Epidermal melanocyte (primary cell): ENCODE measurements around the gene BCAS1.
"Not testable (repeated sequence)": the region's sequence is repeated elsewhere in the genome, so short reads cannot be mapped to it uniquely, and the experiment has no call there.

ENCODE experiments used
- DNase-seq: peaks from one replicate; pipeline ENCODE4 v3.0.0; 2011; ENCODE audit warnings: low spot score; ENCODE audit not compliant: insufficient read length

Gene BCAS1

GRCh38 chr20:54020868-54021267 lies 49.5 kb downstream of the BCAS1 start:
- no peak for DNase-seq

GRCh38 chr20:54020348-54020747 lies 50.0 kb downstream of the BCAS1 start:
- no peak for DNase-seq

GRCh38 chr20:54019585-54019984 lies 50.8 kb downstream of the BCAS1 start:
- DNase-seq, result no peak

- no peak for DNase-seq
These were observed 51.3 kb downstream of the BCAS1 start for GRCh38 chr20:54019127-54019526.

DNA sequence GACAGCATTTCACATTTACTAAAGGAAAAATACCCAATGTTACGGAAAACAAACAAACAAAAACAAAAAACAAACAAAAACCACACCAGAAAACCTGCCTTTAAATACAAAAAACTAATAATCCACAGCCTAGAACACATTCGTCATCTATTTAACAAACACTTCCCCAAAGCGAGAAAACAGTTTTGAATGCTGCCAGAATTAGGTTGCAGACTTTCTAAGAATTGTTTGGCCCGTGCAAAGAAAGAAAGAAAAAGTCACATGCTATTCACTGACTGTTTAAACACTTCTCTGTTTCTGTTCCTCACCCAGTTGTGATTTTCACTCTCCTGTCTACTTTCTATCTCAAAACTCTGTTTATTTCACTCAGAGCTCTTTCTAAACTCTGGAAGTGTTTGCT lies 52.5 kb downstream of the BCAS1 start:
- DNase-seq, result no peak

DNA sequence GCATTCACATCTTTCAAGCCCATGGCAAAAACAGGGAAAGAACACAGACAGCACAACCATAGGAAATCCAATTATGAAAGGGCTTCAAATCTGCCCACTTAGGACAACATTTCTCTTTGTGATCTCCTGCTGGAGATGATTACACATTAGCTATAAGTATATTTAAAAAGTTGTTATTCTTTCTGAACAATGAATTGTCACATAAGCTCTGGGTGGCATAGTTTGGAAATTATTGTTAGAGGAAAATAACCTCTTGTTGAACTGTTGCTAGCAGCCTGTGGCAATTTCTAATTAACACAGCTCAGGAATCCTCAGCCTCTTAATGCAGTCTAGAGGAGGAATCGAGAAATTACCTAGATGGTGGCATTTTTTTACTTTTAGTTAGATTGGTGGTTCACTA lies 54.9 kb downstream of the BCAS1 start:
- DNase-seq, result no peak

DNA sequence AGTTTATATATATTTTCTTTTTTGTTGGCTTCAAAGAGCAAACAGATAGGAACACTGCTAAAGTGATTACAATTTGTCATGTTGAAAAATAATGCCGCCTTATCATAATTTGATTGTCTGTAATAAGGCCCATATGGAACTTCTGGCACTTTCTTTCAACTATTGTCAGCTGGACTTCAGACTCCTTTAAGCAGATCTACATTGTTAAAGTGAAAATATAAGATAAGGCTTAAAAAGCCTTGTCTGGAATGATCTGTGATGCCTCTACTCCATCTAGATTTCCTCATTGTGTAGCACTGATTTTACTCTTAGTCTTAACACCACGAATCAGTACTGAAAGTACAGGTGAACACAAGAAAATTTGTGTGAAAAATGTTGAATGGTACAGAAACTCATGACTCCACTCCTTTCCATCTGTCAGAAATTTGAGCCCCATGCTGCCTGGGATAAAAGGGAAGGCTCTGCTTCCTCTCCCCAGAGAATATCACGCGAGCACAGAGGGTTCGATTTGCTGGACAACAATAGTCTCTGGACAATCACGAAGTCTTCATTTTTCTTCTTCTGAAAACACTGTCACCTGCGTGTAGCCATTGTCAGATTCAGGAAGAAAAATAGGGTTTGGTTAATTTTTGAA lies 56.0 kb downstream of the BCAS1 start:
- no peak for DNase-seq

- no peak for DNase-seq
These were observed 56.9 kb downstream of the BCAS1 start for GRCh38 chr20:54013471-54013870.

DNA sequence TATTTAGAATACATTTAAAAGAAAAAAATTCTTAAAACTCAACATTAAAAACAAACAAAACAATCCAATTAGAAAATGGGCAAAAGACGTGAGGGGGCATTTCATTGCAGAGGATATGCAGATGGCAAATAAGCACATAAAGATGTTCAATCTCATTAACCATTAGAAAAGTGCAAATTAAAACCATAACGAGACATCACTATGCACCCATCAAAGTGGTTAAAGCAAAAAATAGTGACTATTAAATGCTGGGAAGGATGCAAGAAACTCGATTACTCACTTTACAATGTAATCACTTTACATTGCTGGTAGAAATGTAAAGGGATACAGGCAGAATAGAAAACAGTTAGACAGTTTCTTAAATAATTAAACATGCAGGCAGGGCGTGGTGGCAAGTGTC lies 59.0 kb downstream of the BCAS1 start:
- DNase-seq, result no peak

GRCh38 chr20:54006216-54006615 lies 64.2 kb downstream of the BCAS1 start:
- not testable (repeated sequence) for DNase-seq

- no peak for DNase-seq
These were observed 64.9 kb downstream of the BCAS1 start for GRCh38 chr20:54005524-54005923.

DNA sequence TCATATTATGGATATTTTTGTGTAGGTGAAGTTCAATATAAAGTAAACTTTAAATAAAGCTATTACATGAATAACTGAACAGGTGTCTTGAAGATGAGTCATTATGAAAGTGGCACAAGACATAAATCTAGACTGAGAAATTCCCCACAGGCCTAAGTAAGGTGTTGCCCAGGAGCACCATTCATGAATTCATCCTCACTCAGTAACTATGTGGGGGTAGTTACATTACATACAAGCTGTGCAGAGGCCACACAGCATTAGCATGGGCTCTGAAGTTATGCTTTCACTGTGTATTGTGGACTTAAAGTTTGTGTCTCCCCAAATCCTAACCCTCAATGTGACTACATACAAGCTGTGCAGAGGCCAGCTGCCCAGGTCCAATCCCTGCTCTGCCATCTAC lies 65.9 kb downstream of the BCAS1 start:
- DNase-seq, result no peak

- DNase-seq, result no peak
These were observed 67.7 kb downstream of the BCAS1 start for GRCh38 chr20:54002741-54003140.

- DNase-seq, result no peak
These were observed 68.3 kb downstream of the BCAS1 start for GRCh38 chr20:54002056-54002575.

DNA sequence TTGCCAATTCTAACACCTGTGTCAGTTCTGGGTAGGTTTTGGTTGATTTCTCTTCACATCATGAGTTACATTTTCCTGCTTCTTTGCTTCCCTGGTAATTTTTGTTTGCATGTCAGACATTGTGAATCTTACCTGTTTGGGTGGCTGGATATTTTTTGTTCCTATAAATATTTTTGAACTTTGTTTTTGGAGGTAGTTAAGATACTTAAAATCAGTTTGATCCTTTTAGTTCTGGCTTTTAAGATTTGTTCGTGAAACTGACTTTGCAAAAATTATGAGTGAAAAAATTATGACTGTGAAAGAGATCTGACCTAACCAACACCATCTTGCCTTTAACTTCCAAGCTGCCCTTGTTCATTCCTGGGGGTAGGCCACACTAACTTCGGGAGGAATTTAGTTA lies 69.5 kb downstream of the BCAS1 start:
- no peak for DNase-seq

- DNase-seq, result no peak
These were observed 70.1 kb downstream of the BCAS1 start for GRCh38 chr20:54000262-54000661.

- no peak for DNase-seq
These were observed 71.3 kb downstream of the BCAS1 start for GRCh38 chr20:53999077-53999476.

DNA sequence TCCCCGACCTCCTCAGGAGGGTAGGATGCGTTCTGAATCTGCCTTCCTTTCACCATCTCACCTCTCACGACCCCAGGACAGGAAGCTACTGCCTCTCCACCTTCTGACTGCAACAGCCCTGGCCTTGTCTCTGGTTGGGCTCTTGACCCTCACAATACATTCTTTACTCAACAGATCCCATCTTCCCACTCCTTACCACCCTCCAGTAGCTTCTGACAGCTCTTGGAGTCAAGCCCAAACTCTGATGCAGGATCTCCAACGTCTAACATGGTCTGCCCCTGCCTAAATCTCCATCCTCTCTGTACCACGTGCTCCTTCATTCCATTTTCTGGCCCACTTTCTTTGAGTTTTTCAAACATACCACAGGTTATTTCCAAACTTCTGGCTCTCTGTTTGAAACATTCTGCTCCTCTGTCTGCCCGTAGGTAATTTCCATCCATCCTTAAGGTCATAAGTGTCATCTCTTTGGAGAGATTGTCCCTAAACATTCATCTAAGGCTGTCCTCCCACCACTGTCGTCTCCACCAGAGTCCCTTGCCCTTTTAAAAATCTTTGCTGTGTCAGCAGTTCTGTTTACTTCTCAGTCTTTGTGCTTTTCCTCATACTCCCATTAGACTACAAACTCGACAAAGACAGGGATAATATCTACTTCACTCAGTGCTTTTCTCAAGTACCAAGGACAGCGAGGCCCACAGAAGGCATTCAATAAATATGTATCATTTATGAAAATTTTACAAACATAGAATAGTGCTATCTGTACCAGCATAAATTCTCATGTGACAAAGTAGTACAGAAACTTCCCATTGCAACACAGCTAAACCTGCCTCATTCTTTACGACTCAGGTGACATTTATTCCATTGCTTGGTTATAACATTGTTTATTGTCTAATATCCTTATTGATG lies 73.6 kb downstream of the BCAS1 start:
- DNase-seq, result no peak

- DNase-seq, result no peak
These were observed 74.4 kb downstream of the BCAS1 start for GRCh38 chr20:53995949-53996348.

GRCh38 chr20:53994088-53994487 lies 76.3 kb downstream of the BCAS1 start:
- DNase-seq, result no peak

GRCh38 chr20:53993310-53993709 lies 77.1 kb downstream of the BCAS1 start:
- no peak for DNase-seq

DNA sequence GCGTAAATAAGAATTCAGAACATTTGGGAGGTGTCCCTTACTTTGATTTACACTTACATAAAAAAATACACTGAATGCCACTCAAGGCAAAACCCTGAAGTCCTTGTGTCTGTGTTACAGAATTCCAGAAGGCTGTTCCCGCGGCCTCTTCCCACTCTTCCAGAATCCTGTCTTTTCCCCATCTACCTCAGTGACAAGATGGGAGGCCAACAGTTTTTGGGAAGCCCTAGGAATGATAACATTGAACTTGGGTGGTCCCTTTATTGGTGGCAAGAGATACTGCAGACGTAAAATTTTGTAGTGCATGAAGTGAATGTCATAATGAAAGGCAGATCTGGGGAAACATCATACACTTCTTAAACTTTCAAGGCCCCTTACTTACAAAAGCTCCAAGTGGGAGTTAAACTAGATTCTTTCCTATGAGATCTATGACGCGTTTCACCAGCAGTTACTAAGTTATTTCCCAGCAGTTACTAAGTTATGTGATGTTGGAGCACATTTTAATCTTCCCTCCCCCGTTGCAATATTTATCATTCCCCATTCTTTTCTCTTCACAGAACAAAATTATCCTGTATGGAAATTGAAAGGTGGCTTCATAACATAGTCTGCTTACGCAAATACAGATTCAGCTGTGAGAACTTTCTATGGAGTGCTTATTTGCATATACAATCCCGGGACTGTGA lies 79.5 kb downstream of the BCAS1 start:
- DNase-seq, result no peak
